ENCODE data around the gene STEAP3. TPM values are rescaled to one million over a fixed set of nuclear protein-coding genes. Genes with fewer than 3 reads are reported as not detected.
A peak's percentile ranks its signal among the peaks of the same experiment; 100 is the strongest.

STEAP3 gene
- total RNA-seq (2014; rRNA removed; shearing (Covaris generic); ENCODE audit: low replicate concordance): not detected in 2 replicates

- DNase-seq: no peak
- H3K9me2 ChIP-seq (replicated peaks; ENCODE audit: insufficient read depth, low read length): no peaks in the 10 kb centered on the region
- H3K9me3 ChIP-seq (ENCODE audit: low read length): no peaks in the 10 kb centered on the region
- peak within 1 kb of the TSS; percentile 26 for H3K4me2 ChIP-seq (ENCODE audit: low read depth, low read length, poor library complexity, severe bottlenecking)
- H3K4me1 ChIP-seq (ENCODE audit: low read length): peaks cover 2% of the 10 kb centered on the region; the same call in 1 of the 2 replicates
- H3K27ac ChIP-seq (ENCODE audit: low read length): no peak within 1 kb of the TSS
- H3K9ac ChIP-seq (ENCODE audit: low read length): no peak within 1 kb of the TSS
- H3K79me2 ChIP-seq (ENCODE audit: low read length): no peaks in the 10 kb centered on the region
- no peaks in the 10 kb centered on the region for H3K27me3 ChIP-seq (ENCODE audit: low read length)
- H3K36me3 ChIP-seq (ENCODE audit: insufficient read depth, low read length): no peaks in the 10 kb centered on the region
- H2AFZ ChIP-seq (ENCODE audit: low read length): no peak within 1 kb of the TSS
- H4K20me1 ChIP-seq (ENCODE audit: insufficient read depth, low read depth, low read length): no peaks in the 10 kb centered on the region
- H3K4me3 ChIP-seq (ENCODE audit: low read length): no peak within 1 kb of the TSS
These were observed at the start of gene STEAP3 for GRCh38 chr2:119223521-119224390. TSS of gene STEAP3 (plus strand) at chr2:119223834. CDS start at chr2:119231013, 7,179 bp downstream.

- Histone ChIP-seq H3K9me2 (replicated peaks; ENCODE audit: insufficient read depth, low read length) (no peaks in the 10 kb centered on the region), H3K27me3 (ENCODE audit: low read length) (no peaks in the 10 kb centered on the region), H3K9me3 (ENCODE audit: low read length) (no peaks in the 10 kb centered on the region), H4K20me1 (ENCODE audit: insufficient read depth, low read depth, low read length) (no peaks in the 10 kb centered on the region), H3K4me3 (ENCODE audit: low read length) (no peak overlapping the region), H3K36me3 (ENCODE audit: insufficient read depth, low read length) (no peaks in the 10 kb centered on the region), H3K79me2 (ENCODE audit: low read length) (no peaks in the 10 kb centered on the region), H2AFZ (ENCODE audit: low read length) (no peak overlapping the region), H3K27ac (ENCODE audit: low read length) (no peak overlapping the region), H3K4me2 (ENCODE audit: low read depth, low read length, poor library complexity, severe bottlenecking) (no peak overlapping the region), H3K9ac (ENCODE audit: low read length) (no peak overlapping the region), H3K4me1 (ENCODE audit: low read length) (no peaks in the 10 kb centered on the region)
- peak; percentile 86 for DNase-seq
These were observed 49.2 kb upstream of the STEAP3 start for GRCh38 chr2:119174216-119174992.

- Histone ChIP-seq H3K27ac (ENCODE audit: low read length) (no peak overlapping the region), H3K9ac (ENCODE audit: low read length) (no peak overlapping the region), H2AFZ (ENCODE audit: low read length) (no peak overlapping the region), H3K4me1 (ENCODE audit: low read length) (no peaks in the 10 kb centered on the region), H3K4me3 (ENCODE audit: low read length) (no peak overlapping the region), H3K36me3 (ENCODE audit: insufficient read depth, low read length) (no peaks in the 10 kb centered on the region), H4K20me1 (ENCODE audit: insufficient read depth, low read depth, low read length) (no peaks in the 10 kb centered on the region), H3K4me2 (ENCODE audit: low read depth, low read length, poor library complexity, severe bottlenecking) (no peak overlapping the region), H3K79me2 (ENCODE audit: low read length) (no peaks in the 10 kb centered on the region), H3K9me2 (replicated peaks; ENCODE audit: insufficient read depth, low read length) (no peaks in the 10 kb centered on the region), H3K9me3 (ENCODE audit: low read length) (no peaks in the 10 kb centered on the region), H3K27me3 (ENCODE audit: low read length) (no peaks in the 10 kb centered on the region)
- no peak for DNase-seq
These were observed 48.7 kb upstream of the STEAP3 start for GRCh38 chr2:119174993-119175347.

- no peak overlapping the region for H3K4me2 ChIP-seq (ENCODE audit: low read depth, low read length, poor library complexity, severe bottlenecking)
- H3K4me3 ChIP-seq (ENCODE audit: low read length): no peak overlapping the region
- H4K20me1 ChIP-seq (ENCODE audit: insufficient read depth, low read depth, low read length): no peaks in the 10 kb centered on the region
- H3K79me2 ChIP-seq (ENCODE audit: low read length): no peaks in the 10 kb centered on the region
- no peak overlapping the region for H3K9ac ChIP-seq (ENCODE audit: low read length)
- no peak overlapping the region for H2AFZ ChIP-seq (ENCODE audit: low read length)
- H3K9me3 ChIP-seq (ENCODE audit: low read length): no peaks in the 10 kb centered on the region
- H3K4me1 ChIP-seq (ENCODE audit: low read length): no peaks in the 10 kb centered on the region
- DNase-seq: no peak
- no peaks in the 10 kb centered on the region for H3K36me3 ChIP-seq (ENCODE audit: insufficient read depth, low read length)
- no peaks in the 10 kb centered on the region for H3K9me2 ChIP-seq (replicated peaks; ENCODE audit: insufficient read depth, low read length)
- H3K27ac ChIP-seq (ENCODE audit: low read length): no peak overlapping the region
- no peaks in the 10 kb centered on the region for H3K27me3 ChIP-seq (ENCODE audit: low read length)
These were observed 48.1 kb upstream of the STEAP3 start for GRCh38 chr2:119175517-119175916.

GRCh38 chr2:119177171-119177837, 46.3 kb upstream of the STEAP3 start:
- Histone ChIP-seq H4K20me1 (ENCODE audit: insufficient read depth, low read depth, low read length) (no peaks in the 10 kb centered on the region), H3K36me3 (ENCODE audit: insufficient read depth, low read length) (no peaks in the 10 kb centered on the region), H2AFZ (ENCODE audit: low read length) (no peak overlapping the region), H3K9ac (ENCODE audit: low read length) (no peak overlapping the region), H3K4me1 (ENCODE audit: low read length) (no peaks in the 10 kb centered on the region), H3K4me2 (ENCODE audit: low read depth, low read length, poor library complexity, severe bottlenecking) (no peak overlapping the region), H3K27me3 (ENCODE audit: low read length) (no peaks in the 10 kb centered on the region), H3K79me2 (ENCODE audit: low read length) (no peaks in the 10 kb centered on the region), H3K4me3 (ENCODE audit: low read length) (no peak overlapping the region), H3K9me2 (replicated peaks; ENCODE audit: insufficient read depth, low read length) (no peaks in the 10 kb centered on the region), H3K9me3 (ENCODE audit: low read length) (no peaks in the 10 kb centered on the region), H3K27ac (ENCODE audit: low read length) (no peak overlapping the region)
- no peak for DNase-seq

GRCh38 chr2:119177838-119178190, 45.8 kb upstream of the STEAP3 start:
- Histone ChIP-seq H3K9ac (ENCODE audit: low read length) (no peak overlapping the region), H3K27ac (ENCODE audit: low read length) (no peak overlapping the region), H3K79me2 (ENCODE audit: low read length) (no peaks in the 10 kb centered on the region), H3K36me3 (ENCODE audit: insufficient read depth, low read length) (no peaks in the 10 kb centered on the region), H3K9me3 (ENCODE audit: low read length) (no peaks in the 10 kb centered on the region), H3K4me1 (ENCODE audit: low read length) (no peaks in the 10 kb centered on the region), H3K27me3 (ENCODE audit: low read length) (no peaks in the 10 kb centered on the region), H4K20me1 (ENCODE audit: insufficient read depth, low read depth, low read length) (no peaks in the 10 kb centered on the region), H3K4me2 (ENCODE audit: low read depth, low read length, poor library complexity, severe bottlenecking) (no peak overlapping the region), H2AFZ (ENCODE audit: low read length) (no peak overlapping the region), H3K9me2 (replicated peaks; ENCODE audit: insufficient read depth, low read length) (no peaks in the 10 kb centered on the region), H3K4me3 (ENCODE audit: low read length) (no peak overlapping the region)
- no peak for DNase-seq

- Histone ChIP-seq H3K9me2 (replicated peaks; ENCODE audit: insufficient read depth, low read length) (no peaks in the 10 kb centered on the region), H3K36me3 (ENCODE audit: insufficient read depth, low read length) (no peaks in the 10 kb centered on the region), H3K4me3 (ENCODE audit: low read length) (no peak overlapping the region), H3K4me1 (ENCODE audit: low read length) (no peaks in the 10 kb centered on the region), H3K9me3 (ENCODE audit: low read length) (no peaks in the 10 kb centered on the region), H3K9ac (ENCODE audit: low read length) (no peak overlapping the region), H3K27me3 (ENCODE audit: low read length) (no peaks in the 10 kb centered on the region), H2AFZ (ENCODE audit: low read length) (no peak overlapping the region), H3K27ac (ENCODE audit: low read length) (no peak overlapping the region), H4K20me1 (ENCODE audit: insufficient read depth, low read depth, low read length) (no peaks in the 10 kb centered on the region), H3K4me2 (ENCODE audit: low read depth, low read length, poor library complexity, severe bottlenecking) (no peak overlapping the region), H3K79me2 (ENCODE audit: low read length) (no peaks in the 10 kb centered on the region)
- DNase-seq: no peak
These were observed 44.9 kb upstream of the STEAP3 start for GRCh38 chr2:119178776-119179175.

GRCh38 chr2:119179202-119179601, 44.4 kb upstream of the STEAP3 start:
- Histone ChIP-seq H3K36me3 (ENCODE audit: insufficient read depth, low read length) (no peaks in the 10 kb centered on the region), H3K4me3 (ENCODE audit: low read length) (no peak overlapping the region), H3K9me3 (ENCODE audit: low read length) (no peaks in the 10 kb centered on the region), H3K79me2 (ENCODE audit: low read length) (no peaks in the 10 kb centered on the region), H3K9ac (ENCODE audit: low read length) (no peak overlapping the region), H3K9me2 (replicated peaks; ENCODE audit: insufficient read depth, low read length) (no peaks in the 10 kb centered on the region), H3K4me2 (ENCODE audit: low read depth, low read length, poor library complexity, severe bottlenecking) (no peak overlapping the region), H4K20me1 (ENCODE audit: insufficient read depth, low read depth, low read length) (no peaks in the 10 kb centered on the region), H3K4me1 (ENCODE audit: low read length) (no peaks in the 10 kb centered on the region), H2AFZ (ENCODE audit: low read length) (no peak overlapping the region), H3K27ac (ENCODE audit: low read length) (no peak overlapping the region), H3K27me3 (ENCODE audit: low read length) (no peaks in the 10 kb centered on the region)
- no peak for DNase-seq
